GM20000 (cell line): ENCODE results near the gene PEAK1.

Experiments used
- DNase-seq: peaks from one replicate; pipeline ENCODE4 v3.0.0; 2012; ENCODE audit warnings: low spot score
- TF ChIP-seq, protein P1 (sequence below): IDR thresholded peaks from 2 replicates; pipeline ENCODE4 v1.5.1; 2012; ENCODE audit warnings: mild to moderate bottlenecking, control low read depth; ENCODE audit errors: extremely low read depth, missing control alignments

The PEAK1 gene

DNA sequence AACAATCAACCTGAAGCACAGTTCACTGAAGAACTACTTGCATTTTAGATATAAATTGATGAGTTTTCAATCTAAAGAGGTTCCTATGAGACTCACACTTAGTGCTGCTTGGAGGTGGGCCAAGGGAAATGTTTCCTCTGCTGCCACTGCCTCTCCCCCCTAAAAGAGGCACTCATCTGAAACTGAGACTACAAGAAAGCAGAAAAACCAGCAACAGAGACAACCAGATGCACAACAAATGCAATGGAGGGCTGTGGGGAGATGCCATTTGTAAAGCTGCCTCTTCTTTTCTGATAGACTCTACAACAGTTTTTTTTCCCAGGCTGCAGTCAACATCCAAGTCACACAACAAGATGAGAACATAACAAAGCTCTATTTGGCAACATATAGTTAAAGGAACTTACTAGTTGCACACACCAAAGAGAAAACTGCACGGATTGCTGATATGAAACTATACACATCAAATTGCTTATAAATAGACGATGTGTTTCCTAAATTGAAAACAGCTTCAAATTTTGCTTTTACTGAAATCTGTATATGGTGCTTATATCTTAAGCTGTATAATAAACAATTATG is 360.0 kb downstream of the PEAK1 start:
- TF ChIP-seq, protein P1, sequence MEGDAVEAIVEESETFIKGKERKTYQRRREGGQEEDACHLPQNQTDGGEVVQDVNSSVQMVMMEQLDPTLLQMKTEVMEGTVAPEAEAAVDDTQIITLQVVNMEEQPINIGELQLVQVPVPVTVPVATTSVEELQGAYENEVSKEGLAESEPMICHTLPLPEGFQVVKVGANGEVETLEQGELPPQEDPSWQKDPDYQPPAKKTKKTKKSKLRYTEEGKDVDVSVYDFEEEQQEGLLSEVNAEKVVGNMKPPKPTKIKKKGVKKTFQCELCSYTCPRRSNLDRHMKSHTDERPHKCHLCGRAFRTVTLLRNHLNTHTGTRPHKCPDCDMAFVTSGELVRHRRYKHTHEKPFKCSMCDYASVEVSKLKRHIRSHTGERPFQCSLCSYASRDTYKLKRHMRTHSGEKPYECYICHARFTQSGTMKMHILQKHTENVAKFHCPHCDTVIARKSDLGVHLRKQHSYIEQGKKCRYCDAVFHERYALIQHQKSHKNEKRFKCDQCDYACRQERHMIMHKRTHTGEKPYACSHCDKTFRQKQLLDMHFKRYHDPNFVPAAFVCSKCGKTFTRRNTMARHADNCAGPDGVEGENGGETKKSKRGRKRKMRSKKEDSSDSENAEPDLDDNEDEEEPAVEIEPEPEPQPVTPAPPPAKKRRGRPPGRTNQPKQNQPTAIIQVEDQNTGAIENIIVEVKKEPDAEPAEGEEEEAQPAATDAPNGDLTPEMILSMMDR = no peak
- DNase-seq = no peak

DNA sequence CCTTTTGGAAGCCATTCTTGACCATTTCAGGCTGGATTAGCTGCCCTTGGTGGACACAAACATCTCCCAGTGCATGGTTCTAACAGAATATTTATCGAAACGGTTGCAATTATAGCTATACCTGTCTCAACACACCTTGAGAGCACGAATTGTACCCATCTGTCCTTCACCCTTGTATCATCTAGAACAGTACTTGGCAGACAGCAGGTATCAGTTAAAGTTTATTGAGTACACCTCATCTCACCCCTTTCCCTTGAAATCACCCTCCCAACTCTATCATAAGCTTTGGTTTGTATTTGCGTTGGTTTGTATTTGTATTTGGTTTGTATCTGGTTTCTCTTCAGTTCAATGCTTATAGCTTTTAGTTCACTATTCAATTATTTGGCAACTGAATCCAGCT is 361.4 kb downstream of the PEAK1 start:
- TF ChIP-seq, protein P1 = no peak
- no peak for DNase-seq

- TF ChIP-seq, protein P1 = no peak
- DNase-seq = no peak
Observed at GRCh38 chr15:77057685-77058084, 362.2 kb downstream of the PEAK1 start.

DNA sequence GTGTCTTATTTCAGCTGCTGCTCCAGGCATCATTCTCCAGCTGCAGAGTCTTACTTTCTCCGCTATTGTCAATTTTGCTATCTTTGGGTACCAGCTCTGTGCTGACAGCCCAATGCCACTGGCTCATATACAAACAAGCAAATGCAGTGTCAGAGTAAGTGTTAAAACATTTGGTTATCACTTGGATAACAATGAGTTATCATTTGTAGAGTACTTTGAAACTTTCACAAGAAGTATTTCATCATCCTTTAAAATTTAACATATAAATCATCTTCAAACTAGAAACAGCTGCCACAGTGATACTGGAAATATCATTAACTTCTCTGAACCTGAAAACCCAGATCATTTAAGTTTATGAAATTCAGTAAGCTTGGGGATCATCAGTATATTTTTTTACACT is 362.8 kb downstream of the PEAK1 start:
- DNase-seq = no peak

DNA sequence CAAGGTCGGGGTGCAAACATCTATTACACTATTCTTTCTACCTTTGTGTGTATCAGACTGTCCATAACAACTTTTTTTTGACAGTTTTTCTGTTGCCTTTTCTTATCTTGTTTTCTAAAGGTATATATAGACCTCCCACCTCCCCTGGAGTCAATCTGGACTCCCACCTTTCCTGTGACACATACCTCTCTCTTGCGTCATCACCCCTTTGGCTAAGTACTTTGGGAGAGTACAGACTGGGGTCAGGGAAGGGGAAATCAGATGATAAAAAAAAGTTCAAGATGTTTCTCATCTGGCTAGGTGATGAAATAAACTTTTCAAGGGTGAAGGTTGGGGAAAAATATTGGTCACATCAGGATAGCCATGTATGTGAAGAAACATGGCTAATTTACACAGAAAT is 366.2 kb downstream of the PEAK1 start:
- no peak for DNase-seq
- TF ChIP-seq, protein P1 = no peak

More for the DNA sequence above, 362.8 kb downstream of the PEAK1 start:
- TF ChIP-seq, protein P1 = no peak

DNA sequence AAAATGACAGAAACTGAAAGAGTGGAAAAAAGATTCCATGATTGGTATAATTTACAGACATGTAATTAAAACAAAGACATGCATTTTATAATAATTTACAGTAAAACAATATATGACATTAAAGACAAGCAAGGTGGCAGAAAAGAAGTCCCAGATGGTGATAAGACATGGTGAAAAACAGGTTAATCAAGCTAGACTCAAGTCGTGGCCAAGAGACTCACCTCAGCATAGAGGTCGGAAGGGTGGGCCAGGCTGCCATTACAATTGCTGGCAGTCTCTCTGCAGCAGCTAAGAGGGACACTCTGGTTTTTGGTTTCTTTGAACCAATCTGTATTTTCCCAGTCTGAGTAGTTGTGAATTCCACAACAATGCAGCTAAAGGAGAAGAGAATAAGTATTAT is 367.3 kb downstream of the PEAK1 start:
- TF ChIP-seq, protein P1 = no peak
- DNase-seq = no peak
